ENCODE results near the gene ADAMTS19.

GRCh38 chr5:129593525-129593924, 133.4 kb downstream of the ADAMTS19 start:
- no peak for TF ChIP-seq POLR2AphosphoS5 (IDR thresholded peaks at IDR 0.05)
- no peak for TF ChIP-seq CTCF (IDR thresholded peaks at IDR 0.05)
- no peak for TF ChIP-seq POLR2A (IDR thresholded peaks at IDR 0.05)
